Ammon's horn (tissue), 1 donor: ENCODE data around the gene MACROH2A1.
"Not testable (repeated sequence)": the region's sequence is repeated elsewhere in the genome, so short reads cannot be mapped to it uniquely, and the experiment has no call there.

Experiments
- DNase-seq: peaks from one replicate; pipeline ENCODE4 v3.0.0-alpha.2; 2016; ENCODE audit warnings: low spot score

The MACROH2A1 gene

DNA sequence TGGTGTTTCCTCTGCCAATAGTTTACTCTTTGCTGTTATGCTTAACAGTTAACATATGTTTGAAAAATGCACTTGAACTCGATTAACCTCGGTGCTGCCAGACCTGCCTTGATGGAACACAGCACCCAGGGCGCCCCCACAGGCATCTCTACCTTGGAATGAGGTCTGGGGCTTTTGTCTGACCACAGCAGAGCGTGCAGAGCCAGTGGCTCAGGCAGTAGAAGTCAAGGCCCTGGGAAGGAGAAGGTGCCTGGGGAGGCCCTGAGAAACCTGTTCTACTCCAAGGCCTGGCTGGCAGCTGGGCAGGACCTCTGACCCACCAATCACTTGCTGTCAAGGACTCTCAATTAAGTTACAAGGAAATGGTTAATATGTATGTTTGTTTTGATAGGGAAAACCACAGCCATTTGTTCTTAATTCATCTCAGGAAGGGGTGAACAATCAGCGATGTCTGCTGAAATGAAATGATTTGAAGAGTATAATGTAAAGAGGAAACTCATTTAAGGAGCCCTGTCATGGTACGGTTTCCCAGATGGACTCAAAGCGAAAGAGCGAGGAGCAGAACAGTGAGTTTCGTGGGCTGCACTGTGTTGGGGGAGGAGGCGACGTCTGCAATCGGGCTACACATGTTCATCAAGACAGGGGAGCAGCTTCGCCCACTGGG, 21.9 kb downstream of the MACROH2A1 start:
- peak; percentile 62 for DNase-seq

DNA sequence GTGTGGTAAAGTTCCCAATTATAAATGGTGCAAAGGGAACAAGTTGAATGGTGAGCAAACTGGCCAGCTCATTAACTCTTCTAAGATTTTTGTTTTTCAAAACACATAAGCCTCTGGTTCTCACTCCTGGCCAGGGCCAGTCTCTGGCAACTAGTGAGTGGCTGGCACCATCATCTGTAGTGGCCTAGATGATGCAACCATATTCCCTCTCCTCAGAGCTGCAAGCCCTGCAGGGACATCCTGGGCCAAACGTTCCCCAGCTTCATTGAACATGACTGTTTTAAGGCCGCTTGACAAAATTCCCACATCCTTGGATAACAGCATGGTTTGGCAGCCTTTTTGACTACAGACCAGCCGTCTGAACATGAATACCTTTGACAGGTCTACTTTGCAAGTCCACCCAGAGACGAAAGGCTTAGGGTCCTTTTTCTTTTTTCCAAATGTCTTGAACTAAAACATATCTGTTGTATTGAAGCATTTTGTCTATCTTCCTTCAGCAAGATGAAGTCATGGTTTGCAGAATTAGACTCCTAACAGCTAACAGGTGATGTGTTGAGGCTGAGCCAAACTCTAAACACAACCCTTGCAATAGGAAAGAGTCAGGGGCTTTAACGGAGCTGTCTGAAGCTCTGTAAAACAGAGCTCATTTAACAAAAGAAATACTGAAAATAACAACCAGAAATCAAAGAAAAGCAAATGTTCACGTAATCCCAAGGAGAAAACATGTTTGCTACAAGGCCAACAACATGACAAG, 23.8 kb downstream of the MACROH2A1 start:
- DNase-seq = peak; percentile 54

DNA sequence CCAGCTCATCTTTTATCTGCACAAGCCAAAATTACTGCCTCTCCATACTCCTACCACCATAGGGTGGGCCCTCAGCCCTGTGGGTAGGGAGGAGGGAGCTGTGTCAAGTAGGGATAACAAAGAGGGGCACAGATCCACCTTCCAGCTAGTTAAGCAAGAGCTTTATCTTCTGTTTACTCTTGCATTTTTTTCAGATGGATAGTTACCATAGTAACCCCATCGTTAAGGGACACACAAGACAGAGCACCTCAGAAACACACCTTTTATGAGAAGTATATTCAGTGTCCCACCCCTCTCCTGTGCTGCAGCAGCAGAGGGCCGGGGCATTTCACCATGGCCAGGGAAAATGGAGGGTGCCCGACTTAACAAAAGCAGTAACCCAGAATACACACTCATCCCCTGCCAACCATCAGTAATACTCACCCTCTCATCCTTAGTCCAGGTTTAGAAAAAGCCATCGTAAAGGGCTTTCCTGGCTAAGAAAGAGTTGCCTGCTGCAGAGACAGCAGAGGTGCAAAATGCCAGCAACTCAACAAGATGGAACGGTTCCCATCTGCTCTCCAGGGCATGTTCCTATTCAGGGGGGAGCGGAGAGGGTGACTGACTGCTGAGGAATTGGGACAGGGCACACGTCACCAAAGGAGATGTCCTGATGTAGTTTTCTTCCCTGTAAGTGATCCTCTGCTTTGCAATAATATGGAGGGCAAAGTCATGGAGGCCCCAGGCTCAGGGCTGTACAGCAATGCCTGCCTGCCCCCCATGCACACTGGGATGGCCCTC, 25.1 kb downstream of the MACROH2A1 start:
- DNase-seq = no peak

DNA sequence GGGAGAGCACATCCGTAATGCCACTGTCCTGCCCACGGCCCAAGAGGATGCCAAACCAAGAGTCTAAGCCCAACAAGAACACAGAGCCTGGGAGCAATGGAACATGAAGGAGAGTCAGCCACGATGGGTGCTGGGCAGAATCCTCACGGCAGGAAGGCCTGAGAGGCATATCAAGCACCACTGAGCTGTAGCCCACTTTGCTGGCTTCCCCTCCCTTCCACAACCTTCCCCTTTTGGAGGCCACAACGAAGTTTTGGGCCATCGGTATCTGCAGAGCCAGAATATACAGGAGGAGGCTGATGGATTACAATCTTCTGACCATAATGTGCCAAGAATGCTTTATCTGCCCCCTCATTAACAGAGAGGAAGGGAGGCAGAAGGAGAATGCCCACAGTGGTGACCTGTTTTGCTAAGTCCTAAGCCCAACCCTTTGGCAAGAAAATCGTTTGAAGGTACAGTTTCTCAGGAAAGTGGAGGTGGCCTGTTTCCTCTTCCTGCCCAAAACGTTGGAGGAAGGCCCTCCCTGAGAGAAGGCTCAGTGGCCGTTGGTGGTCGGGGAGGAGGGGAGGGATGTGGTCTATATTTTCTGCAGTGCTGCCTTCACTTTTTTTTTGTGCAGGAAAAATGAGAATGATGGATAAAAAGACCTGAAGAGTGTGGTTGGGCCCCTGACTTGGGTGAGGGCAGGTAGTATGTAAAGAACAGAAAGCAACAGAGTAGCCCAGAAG, 26.2 kb downstream of the MACROH2A1 start:
- DNase-seq = no peak

DNA sequence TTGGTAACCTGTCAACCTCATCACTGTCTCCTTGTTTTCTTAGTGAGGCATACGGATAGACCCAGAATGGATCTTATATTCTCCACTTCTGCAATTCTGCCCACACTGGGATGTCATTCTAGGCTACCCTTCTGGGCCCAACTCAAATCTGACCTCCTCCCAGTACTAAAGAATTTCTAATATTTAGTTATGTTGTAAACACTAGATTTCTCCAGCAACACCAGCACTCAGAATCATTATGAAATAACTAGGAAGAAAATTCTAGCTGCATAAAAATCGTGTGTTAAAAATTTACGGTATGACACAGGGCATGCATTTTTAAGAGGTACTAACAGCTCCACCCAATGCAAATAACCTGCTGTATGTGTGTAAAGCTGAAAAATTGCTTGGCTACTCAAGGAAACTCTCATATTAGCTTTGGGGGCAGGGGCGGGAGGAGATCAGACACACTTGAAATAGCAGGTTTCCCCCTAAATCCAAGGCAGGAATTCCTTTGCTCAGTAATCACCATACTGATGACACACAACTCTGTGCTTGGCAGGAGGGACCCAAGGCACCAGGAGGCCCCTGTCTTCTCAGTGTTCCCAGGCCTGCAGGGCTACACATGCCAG, 27.3 kb downstream of the MACROH2A1 start:
- DNase-seq = no peak

DNA sequence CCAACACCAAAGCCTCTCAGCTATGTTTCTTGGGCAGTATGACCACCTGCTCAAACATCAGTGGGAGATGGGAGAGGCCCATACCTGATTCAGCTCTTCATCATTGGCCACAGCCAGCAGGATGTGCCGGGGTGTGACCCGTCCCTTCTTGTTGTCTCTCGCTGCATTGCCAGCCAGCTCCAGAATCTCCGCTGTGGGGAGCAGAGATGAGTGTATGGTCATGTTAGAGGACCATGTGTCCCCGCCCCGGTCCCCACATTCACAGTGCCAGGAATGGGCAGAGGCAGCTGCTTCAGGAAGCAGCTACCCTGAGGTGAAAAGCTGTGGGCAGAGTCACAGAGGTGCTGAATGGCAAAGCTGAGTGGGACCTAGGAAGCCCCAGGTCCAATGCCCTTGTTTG, 29.1 kb downstream of the MACROH2A1 start:
- no peak for DNase-seq

DNA sequence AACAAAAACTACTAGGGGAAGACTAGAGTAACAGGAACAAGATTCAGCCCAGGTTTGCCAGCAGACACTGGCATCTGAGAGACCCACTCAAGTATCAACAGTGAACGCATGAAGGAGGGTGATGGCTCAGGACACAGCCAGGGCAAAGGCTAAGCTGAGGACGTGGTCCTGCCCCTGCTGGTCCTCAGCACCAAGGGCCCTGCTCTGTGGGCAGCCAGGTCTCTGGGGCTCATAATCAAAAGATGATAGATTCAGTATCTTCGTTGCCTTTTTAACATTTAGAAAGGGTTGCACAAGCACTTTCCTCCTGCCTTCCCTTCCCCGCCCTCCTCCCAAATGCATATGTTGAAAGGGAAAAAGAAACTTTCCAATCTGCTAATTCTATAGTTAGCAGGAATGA, 31.5 kb downstream of the MACROH2A1 start:
- no peak for DNase-seq

DNA sequence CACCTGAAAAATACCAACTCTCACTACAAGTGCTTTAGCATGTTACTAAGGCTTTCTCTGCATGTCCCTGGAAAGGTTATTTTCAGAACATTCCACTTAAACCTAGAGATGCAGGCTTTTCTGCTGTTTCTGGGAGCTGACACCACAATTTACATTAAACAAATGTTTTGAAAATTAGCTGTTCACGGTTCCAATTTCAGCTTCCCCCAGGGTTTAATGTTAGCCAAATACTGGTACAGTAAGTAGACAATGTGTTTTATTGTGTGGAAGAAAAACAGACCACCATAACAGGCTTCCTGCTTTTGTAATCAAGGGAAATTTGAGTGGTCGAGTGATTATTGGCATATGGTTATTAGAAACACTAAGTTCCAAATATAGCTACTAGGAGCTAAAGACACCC, 32.0 kb downstream of the MACROH2A1 start:
- DNase-seq = no peak

DNA sequence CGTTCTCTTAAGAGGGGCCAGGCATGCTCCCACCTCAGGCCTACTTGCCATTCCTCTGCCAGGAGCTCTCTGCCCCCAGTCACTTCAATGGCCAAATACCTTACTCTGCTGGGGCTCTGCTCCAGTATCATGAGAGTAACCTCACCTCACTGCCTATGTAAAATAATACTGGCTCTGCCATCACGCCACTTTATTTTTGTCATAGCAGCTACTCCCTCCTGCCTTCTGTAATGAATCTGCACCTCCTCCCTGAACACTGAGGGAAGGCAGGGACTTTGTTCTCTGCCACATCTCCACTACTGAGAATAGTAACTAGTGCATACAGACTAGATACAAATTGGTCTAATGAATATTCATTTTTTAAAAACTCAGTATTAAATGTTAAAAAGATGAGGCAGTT, 33.8 kb downstream of the MACROH2A1 start:
- DNase-seq = no peak

DNA sequence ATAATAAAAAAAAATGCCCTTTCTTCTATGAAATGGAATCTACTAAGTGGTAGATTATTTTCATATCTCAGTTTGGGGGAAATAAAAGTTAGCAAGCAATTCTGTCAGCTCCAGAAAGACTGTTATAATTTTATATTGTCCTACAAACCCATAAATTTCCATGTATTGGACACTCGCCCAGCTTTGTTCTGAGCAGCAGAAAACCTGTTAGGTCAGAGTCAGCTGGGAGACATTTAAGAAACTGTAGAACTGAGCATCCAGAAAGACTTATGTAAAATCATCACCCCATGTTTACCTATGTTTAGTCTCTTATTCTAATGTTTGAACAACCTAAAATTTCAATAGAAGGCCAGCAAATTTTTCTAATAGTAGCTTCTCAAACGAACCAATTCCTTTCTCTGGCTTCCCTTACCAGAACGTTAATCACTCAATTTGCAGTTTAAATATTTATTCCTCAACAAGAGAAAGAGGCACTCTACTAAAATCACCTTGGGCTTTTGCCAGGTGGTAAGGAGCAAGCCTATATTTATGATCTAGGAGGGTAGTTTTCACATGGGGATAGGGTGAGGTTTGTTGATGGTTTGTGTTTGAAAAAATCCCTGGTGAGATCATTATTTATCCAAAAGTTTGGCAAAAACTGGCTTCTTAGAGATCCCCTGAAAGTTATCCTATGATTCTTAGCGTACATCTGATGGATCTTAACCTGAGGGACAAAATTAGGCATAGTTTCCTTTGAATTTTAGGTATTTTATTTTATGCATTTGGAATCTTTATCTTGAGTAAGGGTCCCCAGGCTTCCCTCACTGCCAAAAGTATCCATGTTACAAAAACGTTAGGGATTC, 34.4 kb downstream of the MACROH2A1 start:
- no peak for DNase-seq

DNA sequence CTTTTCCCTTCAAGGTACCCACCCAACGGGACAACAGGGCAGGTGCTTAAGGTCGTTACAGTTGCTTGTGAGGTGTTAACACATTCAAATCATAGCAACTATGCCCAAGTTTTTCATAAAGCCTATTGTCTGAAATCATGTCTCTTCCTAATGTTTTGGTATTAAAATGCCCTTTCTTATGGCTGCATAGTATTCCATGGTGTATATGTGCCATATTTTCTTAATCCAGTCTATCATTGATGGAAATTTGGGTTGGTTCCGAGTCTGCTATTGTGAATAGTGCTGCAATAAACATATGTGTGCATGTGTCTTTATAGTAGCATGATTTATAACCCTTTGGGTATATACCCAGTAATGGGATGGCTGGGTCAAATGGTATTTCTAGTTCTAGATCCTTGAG, 35.7 kb downstream of the MACROH2A1 start:
- DNase-seq = not testable (repeated sequence)

DNA sequence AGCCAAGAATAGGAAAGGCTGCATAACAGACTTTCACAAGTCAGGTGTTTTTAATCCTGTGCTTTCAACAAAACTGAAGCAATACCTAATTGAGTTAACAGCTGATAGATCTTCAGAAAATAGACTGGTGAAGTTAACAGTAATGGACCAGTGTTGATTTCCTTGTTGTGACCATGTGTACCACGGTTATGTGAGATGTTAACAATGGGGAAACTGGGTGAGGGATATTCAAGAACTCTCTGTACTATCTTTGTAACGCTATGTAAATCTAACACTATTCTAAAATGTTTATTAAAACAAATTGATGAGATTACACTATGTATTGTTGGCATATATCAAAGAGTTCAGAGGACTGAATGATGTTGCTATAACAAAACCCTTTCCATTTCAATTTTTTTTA, 36.9 kb downstream of the MACROH2A1 start:
- DNase-seq = no peak

DNA sequence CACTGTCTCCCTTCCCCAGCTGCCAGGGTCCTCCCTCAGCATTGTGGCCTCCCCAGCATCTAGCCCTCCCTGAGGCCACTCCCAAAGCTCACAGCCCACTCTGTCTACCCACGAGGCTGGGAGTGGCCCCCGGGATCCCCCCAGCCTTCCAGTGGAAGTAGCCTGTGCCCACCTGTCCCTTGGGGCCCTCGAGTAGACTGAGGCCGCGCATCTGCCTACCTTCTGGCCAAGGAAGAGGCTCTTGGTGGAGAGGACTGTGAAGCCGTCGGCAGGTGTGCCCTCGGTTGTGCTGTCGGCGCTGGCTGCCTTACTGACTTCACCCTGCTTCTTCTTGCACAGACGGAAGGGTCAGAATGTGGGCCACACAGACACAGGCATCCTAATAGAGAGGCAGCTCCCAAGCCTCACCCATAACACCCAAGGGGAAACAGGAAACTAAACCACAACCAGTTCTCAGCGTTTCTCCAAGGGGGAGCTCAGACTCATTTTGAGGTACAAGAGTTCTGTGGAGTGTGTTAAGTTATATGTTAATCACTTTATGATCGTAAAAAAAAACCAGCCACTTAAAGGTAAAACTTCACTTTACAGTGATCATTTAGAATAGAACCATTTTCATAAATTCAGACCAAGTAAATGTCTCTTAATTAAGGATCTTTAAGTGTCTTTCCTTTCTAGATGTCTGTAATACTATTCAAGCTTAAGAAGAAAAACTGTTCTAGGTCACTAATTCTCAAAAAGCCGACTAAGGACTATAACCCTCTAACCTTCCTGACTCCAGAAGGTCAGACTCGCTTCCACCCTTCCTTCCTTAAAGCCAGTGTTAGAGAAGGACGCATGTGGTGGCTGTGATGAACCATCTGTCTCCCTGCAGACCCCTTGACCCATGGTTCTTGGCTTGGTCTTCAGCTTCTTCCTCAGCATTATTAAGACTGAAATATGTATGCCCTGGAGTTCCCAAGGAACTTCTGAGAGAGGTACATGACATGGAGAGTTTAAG, 38.5 kb downstream of the MACROH2A1 start:
- DNase-seq = no peak

DNA sequence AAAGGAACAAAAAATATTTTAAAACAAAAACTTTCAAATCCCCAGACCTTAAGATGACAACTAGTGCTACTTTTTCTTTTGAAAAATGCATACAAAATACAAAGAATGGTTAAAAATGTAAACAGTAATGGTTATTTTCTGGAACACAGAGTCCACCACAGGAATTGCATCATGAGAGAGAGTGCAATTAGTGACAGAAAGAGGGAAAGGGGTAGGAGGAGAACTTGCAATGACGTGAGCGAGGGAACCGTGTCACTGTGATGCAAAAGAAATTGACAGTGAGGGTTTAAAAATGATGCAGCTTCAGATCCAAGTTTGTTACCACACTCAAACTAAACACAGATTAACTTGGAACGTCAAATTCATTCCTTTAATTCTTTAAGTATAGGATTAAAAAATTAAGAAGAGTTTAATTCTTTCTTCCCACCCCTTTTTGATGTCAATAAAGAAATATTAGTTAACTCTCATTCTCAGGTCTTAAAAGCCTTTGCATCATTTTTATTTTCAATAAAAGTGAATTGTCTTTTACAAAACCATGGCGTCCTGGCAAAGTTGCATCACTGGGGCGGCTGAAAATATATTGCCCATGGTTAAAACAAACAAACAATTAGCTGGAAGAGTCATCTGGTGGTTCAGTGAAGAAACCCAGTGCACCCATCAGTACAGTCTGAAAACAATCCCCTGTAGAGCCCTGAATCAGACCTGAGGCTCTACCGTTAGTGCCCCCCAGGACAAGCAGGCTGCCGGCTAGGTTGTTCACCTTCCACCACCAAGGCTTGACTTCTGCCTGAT, 39.5 kb downstream of the MACROH2A1 start:
- no peak for DNase-seq

DNA sequence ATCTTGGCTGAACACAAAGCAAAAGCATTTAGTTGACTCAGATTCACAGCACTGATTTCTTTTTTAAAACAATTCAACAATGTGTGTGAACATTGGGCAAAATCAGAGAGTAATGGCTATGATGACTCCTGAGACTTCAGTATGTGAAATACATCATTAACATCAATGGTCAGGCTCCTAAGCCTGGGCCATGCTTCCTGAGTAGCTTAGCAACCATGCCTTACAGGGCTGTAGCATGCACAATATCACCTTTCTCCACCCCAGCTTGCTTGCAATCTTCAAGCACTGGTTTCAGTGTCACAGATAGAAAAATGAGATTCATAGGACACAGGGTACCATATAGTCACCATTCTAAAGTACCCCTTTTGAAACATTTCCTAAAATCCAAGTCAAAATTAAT, 41.3 kb downstream of the MACROH2A1 start:
- no peak for DNase-seq

DNA sequence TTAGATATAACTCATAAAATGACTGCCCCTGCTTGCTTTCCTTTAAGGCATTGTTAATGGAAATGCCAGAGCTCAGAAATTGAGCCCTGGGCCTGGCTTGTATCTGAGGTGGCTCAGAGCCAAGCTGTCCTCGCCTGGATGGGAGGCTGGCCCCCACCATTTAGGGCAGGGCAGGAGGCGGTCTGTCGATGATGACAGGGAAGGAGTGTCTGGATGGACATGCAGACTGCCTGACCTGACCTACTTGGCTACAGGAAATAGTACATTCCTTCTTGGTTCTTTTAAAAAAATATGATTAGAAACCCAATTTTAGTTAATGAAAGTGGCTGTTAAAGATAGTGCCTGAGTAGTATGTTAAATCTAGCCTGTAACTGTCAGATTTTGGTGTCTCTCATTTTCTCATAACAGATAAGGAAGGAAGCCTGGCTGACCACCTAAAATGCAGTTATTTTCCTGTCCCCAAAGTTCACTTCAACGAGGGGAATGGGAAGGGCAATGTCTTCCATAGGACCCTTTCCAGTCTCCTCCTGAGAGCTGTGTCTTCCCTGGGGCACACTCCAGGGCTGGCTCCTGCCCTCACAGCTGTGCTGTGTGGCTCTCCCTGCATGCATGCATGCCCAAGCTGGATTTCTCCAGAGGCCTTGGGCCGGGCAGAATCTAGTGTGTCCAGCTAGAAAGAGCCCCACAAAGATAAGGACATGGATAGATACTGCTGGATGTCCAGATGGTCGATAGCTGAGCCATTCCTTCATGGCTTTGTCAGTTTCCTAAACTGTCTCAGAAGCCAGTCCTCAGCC, 42.3 kb downstream of the MACROH2A1 start:
- no peak for DNase-seq

DNA sequence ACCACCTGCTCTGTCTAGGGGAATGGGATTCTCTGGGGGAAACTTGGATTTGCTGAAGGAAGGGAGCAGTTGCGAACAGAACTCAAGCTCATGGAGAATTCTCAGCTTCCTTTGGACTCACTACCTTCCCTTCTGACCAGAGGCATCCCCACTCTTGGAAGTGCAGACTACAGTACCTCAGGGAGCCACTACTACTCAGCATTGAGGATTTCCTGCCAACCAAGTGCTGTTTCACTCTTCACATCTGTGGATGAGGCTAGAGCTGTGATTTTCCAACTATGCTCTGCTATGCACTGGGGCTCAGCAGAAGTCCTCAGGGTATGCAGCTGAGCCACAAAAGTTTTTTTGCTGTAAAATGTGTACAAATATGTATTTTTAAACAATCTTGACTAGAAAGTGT, 43.9 kb downstream of the MACROH2A1 start:
- no peak for DNase-seq
